ENCODE data around the gene ADCY4. TPM values are rescaled to one million over a fixed set of nuclear protein-coding genes. Genes with fewer than 3 reads are reported as not detected.

The ADCY4 gene
- total and polyA plus RNA-seq, 2 of the 13 experiments (the other 11 are each of a cell fraction or from before 2014, with no cell fraction given): 0.03 TPM; not detected in 1

DNA sequence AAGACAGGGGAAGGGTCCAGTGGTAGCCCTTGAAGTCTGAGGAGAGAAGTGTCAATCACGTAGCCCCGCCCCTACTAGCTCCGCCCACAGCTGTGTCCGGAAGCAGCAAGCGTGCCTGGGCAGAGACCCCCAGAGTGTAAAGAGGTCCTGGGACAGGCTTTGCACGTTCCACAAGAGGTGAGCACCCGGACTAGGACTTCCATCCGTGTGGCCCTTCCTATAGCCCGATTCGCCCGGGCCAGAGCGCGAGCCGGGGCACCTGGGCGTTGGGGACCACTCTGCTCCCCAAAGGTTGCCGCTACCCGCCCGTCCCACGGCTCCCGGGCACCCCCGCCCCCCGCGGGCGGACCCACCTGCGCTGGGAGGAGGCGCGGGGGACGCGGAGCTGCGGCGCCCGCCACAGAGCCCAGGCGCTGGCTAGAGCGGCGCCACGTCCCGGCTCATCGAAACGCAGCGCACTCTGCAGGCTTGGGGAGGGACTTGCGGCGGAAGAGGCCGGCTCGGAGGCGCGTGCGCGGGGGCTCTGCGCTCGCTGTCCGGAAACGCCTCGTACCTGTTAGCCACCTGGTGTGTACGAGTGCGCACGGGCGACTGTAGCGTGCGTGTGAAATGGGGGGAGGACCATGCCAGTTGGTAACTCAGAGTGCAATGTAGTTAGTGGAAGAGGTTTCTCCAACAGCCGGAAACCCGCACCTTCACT, 63.6 kb downstream of the ADCY4 start, which contains the start of gene RABGGTA (continued):
- TF ChIP-seq KDM1A (CRISPR knock-in tag; IDR thresholded peaks at IDR 0.05) (peak; percentile 74; the same call in 1 of the 2 replicates), ZNF556 (CRISPR knock-in tag; IDR thresholded peaks at IDR 0.05; ENCODE audit: borderline replicate concordance) (peak; percentile 100), MATR3 (CRISPR knock-in tag; IDR thresholded peaks at IDR 0.05) (no peak), ZFP37 (CRISPR knock-in tag; IDR thresholded peaks at IDR 0.05; ENCODE audit: borderline replicate concordance) (peak; percentile 97), ZNF567 (CRISPR knock-in tag; IDR thresholded peaks at IDR 0.05; ENCODE audit: borderline replicate concordance) (peak; percentile 99), THYN1 (CRISPR knock-in tag; IDR thresholded peaks at IDR 0.05; ENCODE audit: borderline replicate concordance, low read depth) (peak; percentile 96; the same call in 1 of the 2 replicates), FOSL1 (CRISPR knock-in tag; IDR thresholded peaks at IDR 0.05; ENCODE audit: borderline replicate concordance) (peak; percentile 65), ZNF891 (CRISPR knock-in tag; IDR thresholded peaks at IDR 0.05) (peak; percentile 98), ZNF713 (CRISPR knock-in tag; IDR thresholded peaks at IDR 0.05) (peak; percentile 99; the same call in 1 of the 2 replicates), KDM5B (CRISPR knock-in tag; IDR thresholded peaks at IDR 0.05; ENCODE audit: borderline replicate concordance) (peak; percentile 100), RORA (CRISPR knock-in tag; IDR thresholded peaks at IDR 0.05) (no peak; the same call in 1 of the 2 replicates), ZNF10 (CRISPR knock-in tag; IDR thresholded peaks at IDR 0.05; ENCODE audit: borderline replicate concordance, low read depth) (peak; percentile 29; the same call in 1 of the 2 replicates), SRSF4 (IDR thresholded peaks at IDR 0.05; ENCODE audit: low read depth, low read length, poor library complexity, severe bottlenecking) (peak; percentile 97), ELF3 (CRISPR knock-in tag; IDR thresholded peaks at IDR 0.05) (peak; percentile 99), KLF11 (CRISPR knock-in tag; IDR thresholded peaks at IDR 0.05) (peak; percentile 75; the same call in 1 of the 2 replicates), ZSCAN12 (CRISPR knock-in tag; IDR thresholded peaks at IDR 0.05) (peak; percentile 97), ZFP62 (CRISPR knock-in tag; IDR thresholded peaks at IDR 0.05) (peak; percentile 96; the same call in 1 of the 2 replicates), ZNF446 (CRISPR knock-in tag; IDR thresholded peaks at IDR 0.05) (peak; percentile 99), PRPF4 (IDR thresholded peaks at IDR 0.05; ENCODE audit: low read depth, low read length, poor library complexity, severe bottlenecking) (no peak), RFXANK (CRISPR knock-in tag; IDR thresholded peaks at IDR 0.05) (peak; percentile 95)
- TF ChIP-seq, protein P1, sequence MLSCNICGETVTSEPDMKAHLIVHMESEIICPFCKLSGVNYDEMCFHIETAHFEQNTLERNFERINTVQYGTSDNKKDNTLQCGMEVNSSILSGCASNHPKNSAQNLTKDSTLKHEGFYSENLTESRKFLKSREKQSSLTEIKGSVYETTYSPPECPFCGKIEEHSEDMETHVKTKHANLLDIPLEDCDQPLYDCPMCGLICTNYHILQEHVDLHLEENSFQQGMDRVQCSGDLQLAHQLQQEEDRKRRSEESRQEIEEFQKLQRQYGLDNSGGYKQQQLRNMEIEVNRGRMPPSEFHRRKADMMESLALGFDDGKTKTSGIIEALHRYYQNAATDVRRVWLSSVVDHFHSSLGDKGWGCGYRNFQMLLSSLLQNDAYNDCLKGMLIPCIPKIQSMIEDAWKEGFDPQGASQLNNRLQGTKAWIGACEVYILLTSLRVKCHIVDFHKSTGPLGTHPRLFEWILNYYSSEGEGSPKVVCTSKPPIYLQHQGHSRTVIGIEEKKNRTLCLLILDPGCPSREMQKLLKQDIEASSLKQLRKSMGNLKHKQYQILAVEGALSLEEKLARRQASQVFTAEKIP (CRISPR knock-in tag; IDR thresholded peaks at IDR 0.05; ENCODE audit: borderline replicate concordance): no peak
- TF ChIP-seq, protein P2, sequence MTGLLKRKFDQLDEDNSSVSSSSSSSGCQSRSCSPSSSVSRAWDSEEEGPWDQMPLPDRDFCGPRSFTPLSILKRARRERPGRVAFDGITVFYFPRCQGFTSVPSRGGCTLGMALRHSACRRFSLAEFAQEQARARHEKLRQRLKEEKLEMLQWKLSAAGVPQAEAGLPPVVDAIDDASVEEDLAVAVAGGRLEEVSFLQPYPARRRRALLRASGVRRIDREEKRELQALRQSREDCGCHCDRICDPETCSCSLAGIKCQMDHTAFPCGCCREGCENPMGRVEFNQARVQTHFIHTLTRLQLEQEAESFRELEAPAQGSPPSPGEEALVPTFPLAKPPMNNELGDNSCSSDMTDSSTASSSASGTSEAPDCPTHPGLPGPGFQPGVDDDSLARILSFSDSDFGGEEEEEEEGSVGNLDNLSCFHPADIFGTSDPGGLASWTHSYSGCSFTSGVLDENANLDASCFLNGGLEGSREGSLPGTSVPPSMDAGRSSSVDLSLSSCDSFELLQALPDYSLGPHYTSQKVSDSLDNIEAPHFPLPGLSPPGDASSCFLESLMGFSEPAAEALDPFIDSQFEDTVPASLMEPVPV (CRISPR knock-in tag; IDR thresholded peaks at IDR 0.05): peak; percentile 100
- TF ChIP-seq, protein P3, sequence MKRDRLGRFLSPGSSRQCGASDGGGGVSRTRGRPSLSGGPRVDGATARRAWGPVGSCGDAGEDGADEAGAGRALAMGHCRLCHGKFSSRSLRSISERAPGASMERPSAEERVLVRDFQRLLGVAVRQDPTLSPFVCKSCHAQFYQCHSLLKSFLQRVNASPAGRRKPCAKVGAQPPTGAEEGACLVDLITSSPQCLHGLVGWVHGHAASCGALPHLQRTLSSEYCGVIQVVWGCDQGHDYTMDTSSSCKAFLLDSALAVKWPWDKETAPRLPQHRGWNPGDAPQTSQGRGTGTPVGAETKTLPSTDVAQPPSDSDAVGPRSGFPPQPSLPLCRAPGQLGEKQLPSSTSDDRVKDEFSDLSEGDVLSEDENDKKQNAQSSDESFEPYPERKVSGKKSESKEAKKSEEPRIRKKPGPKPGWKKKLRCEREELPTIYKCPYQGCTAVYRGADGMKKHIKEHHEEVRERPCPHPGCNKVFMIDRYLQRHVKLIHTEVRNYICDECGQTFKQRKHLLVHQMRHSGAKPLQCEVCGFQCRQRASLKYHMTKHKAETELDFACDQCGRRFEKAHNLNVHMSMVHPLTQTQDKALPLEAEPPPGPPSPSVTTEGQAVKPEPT (CRISPR knock-in tag; IDR thresholded peaks at IDR 0.05; ENCODE audit: low read depth): peak; percentile 98
- TF ChIP-seq, protein P4, sequence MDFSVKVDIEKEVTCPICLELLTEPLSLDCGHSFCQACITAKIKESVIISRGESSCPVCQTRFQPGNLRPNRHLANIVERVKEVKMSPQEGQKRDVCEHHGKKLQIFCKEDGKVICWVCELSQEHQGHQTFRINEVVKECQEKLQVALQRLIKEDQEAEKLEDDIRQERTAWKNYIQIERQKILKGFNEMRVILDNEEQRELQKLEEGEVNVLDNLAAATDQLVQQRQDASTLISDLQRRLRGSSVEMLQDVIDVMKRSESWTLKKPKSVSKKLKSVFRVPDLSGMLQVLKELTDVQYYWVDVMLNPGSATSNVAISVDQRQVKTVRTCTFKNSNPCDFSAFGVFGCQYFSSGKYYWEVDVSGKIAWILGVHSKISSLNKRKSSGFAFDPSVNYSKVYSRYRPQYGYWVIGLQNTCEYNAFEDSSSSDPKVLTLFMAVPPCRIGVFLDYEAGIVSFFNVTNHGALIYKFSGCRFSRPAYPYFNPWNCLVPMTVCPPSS (IDR thresholded peaks at IDR 0.05): no peak

Data from HepG2 (cell line).